HEK293T (cell line): Measurements from ENCODE around the gene SLC25A2.

ENCODE experiments used
- CTCF ChIA-PET: fragments of 350-600 bp; formaldehyde crosslinking; extraction: SDS; loops from one replicate; lab custom pipeline; 2021; ENCODE audit warnings: antibody characterized with exemption, inconsistent platforms; lab: Yijun Ruan, JAX
- POLR2A ChIA-PET: fragments of 350-600 bp; formaldehyde crosslinking; extraction: SDS; loops from one replicate; lab custom pipeline; 2020; ENCODE audit warnings: antibody characterized with exemption, inconsistent platforms; lab: Yijun Ruan, JAX
- DNase-seq: peaks from one replicate; pipeline ENCODE4 v3.0.0; 2012; ENCODE audit warnings: mixed read lengths; ENCODE audit errors: extremely low spot score
- ARNT ChIP-seq: fragments of 450-650 bp; IDR thresholded peaks from 2 replicates; pipeline ENCODE4 v1.6.1; 2017; ENCODE audit warnings: mild to moderate bottlenecking
- BHLHE40 ChIP-seq: fragments of 450-650 bp; IDR thresholded peaks from 2 replicates; pipeline ENCODE4 v1.6.1; 2016; ENCODE audit warnings: mild to moderate bottlenecking, moderate library complexity, borderline replicate concordance
- CTBP1 ChIP-seq: fragments of 450-650 bp; IDR thresholded peaks from 2 replicates; pipeline ENCODE4 v1.6.1; 2016; ENCODE audit warnings: borderline replicate concordance
- ELF4 ChIP-seq: fragments of 450-650 bp; IDR thresholded peaks from 2 replicates; pipeline ENCODE4 v1.6.1; 2017; ENCODE audit warnings: antibody characterized with exemption
- FOXA1 ChIP-seq: fragments of 450-650 bp; IDR thresholded peaks from 2 replicates; pipeline ENCODE4 v1.6.1; 2016; ENCODE audit warnings: mild to moderate bottlenecking
- FOXK2 ChIP-seq: fragments of 450-650 bp; IDR thresholded peaks from 2 replicates; pipeline ENCODE4 v1.6.1; 2016; ENCODE audit warnings: mild to moderate bottlenecking
- FOXM1 ChIP-seq: fragments of 450-650 bp; IDR thresholded peaks from 2 replicates; pipeline ENCODE4 v1.6.1; 2017; ENCODE audit warnings: mild to moderate bottlenecking, borderline replicate concordance
- HDGF ChIP-seq: fragments of 450-650 bp; IDR thresholded peaks from 2 replicates; pipeline ENCODE4 v1.6.1; 2017; ENCODE audit warnings: antibody characterized with exemption, borderline replicate concordance
- L3MBTL2 ChIP-seq: fragments of 450-650 bp; conservative IDR thresholded peaks from 2 replicates; pipeline ENCODE4 v1.6.1; 2016; ENCODE audit warnings: mild to moderate bottlenecking
- LEF1 ChIP-seq: fragments of 450-650 bp; IDR thresholded peaks from 2 replicates; pipeline ENCODE4 v1.6.1; 2017; ENCODE audit warnings: mild to moderate bottlenecking, borderline replicate concordance
- NFRKB ChIP-seq: fragments of 450-650 bp; IDR thresholded peaks from 2 replicates; pipeline ENCODE4 v1.6.1; 2016; ENCODE audit warnings: mild to moderate bottlenecking, moderate library complexity
- SP1 ChIP-seq: fragments of 450-650 bp; IDR thresholded peaks from 2 replicates; pipeline ENCODE4 v1.6.1; 2017
- SUZ12 ChIP-seq: fragments of 450-650 bp; IDR thresholded peaks from 2 replicates; pipeline ENCODE4 v1.6.1; 2016; ENCODE audit warnings: mild to moderate bottlenecking
- TARDBP ChIP-seq: fragments of 450-650 bp; IDR thresholded peaks from 2 replicates; pipeline ENCODE4 v1.6.1; 2016
- ZNF384 ChIP-seq: fragments of 450-650 bp; IDR thresholded peaks from 2 replicates; pipeline ENCODE4 v1.6.1; 2016
- TF ChIP-seq, protein P1 (sequence below): fragments of 450-650 bp; IDR thresholded peaks from 2 replicates; pipeline ENCODE4 v1.6.1; 2016

The SLC25A2 gene

DNA sequence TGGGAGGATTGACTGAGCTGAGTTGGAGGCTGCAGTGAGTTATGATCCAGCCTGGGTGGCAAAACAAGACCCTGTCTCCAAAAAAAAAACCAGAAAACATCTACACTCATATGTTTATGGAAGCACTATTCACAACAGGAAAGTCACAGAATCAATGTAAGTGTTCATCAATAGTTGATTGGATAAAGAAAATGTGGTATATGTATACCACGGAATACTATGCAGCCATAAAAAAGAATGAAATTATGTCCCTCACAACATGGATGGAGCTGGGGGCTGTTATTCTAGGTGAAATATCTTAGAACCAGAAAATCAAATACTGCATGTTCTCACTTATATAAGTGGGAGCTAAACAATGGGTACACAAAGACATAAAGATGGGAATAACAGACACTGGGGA is 2.8 kb upstream of the SLC25A2 start:
- no peak for TF ChIP-seq ELF4
- no peak for TF ChIP-seq HDGF
- no peak for TF ChIP-seq TARDBP
- no peak for TF ChIP-seq L3MBTL2
- TF ChIP-seq LEF1: no peak
- TF ChIP-seq FOXA1: no peak
- TF ChIP-seq SUZ12: no peak
- no peak for TF ChIP-seq FOXK2
- TF ChIP-seq SP1: no peak
- TF ChIP-seq ZNF384: no peak
- TF ChIP-seq, protein P1, sequence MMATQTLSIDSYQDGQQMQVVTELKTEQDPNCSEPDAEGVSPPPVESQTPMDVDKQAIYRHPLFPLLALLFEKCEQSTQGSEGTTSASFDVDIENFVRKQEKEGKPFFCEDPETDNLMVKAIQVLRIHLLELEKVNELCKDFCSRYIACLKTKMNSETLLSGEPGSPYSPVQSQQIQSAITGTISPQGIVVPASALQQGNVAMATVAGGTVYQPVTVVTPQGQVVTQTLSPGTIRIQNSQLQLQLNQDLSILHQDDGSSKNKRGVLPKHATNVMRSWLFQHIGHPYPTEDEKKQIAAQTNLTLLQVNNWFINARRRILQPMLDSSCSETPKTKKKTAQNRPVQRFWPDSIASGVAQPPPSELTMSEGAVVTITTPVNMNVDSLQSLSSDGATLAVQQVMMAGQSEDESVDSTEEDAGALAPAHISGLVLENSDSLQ: no peak
- no peak for TF ChIP-seq CTBP1
- no peak for TF ChIP-seq FOXM1
- no peak for TF ChIP-seq ARNT
- no peak for TF ChIP-seq BHLHE40
- ChIA-PET CTCF (no interaction called here), POLR2A (no interaction called here)
- no peak for DNase-seq

GRCh38 chr5:141298376-141298775 is 5.5 kb downstream of the SLC25A2 start:
- no peak for DNase-seq
- TF ChIP-seq ZNF384 (no peak), L3MBTL2 (no peak), TARDBP (no peak), HDGF (no peak), CTBP1 (no peak), SUZ12 (no peak), LEF1 (no peak), ARNT (no peak), FOXK2 (no peak), NFRKB (no peak), FOXA1 (no peak), FOXM1 (no peak), BHLHE40 (no peak), SP1 (no peak), ELF4 (no peak)
- TF ChIP-seq, protein P1: no peak
- ChIA-PET POLR2A (interaction anchor here (1.0 kb wide), 1 partner anchor 22 kb away, joined by 4 read pairs; the partner anchor contains the start of gene TAF7), CTCF (no interaction called here)

- TF ChIP-seq NFRKB (no peak), ARNT (no peak), BHLHE40 (no peak), L3MBTL2 (no peak), TARDBP (no peak), SUZ12 (no peak), CTBP1 (no peak), SP1 (no peak), FOXM1 (no peak), FOXA1 (no peak), ZNF384 (no peak), LEF1 (no peak)
- DNase-seq: no peak
- POLR2A ChIA-PET: no interaction called here
- CTCF ChIA-PET: no interaction called here
Observed at GRCh38 chr5:141272906-141273305, 30.9 kb downstream of the SLC25A2 start.

GRCh38 chr5:141269195-141269594 is 34.7 kb downstream of the SLC25A2 start:
- ChIA-PET POLR2A (no interaction called here), CTCF (no interaction called here)

DNA sequence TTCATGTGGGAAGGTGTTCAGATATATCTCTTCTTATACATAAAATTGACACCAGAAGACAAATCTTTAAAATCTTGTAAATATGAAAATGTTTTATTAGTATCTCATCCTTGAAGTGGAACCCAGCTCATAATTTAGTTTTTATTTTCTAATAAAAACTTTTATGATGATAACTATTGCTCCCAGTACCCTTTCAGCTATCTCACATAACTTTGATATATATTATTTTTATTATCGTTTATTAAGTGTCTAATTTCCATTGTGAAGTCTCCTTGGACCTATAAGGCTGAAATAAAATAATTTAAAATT is 42.7 kb downstream of the SLC25A2 start:
- CTCF ChIA-PET: no interaction called here
- POLR2A ChIA-PET: no interaction called here
- TF ChIP-seq ZNF384 (no peak), FOXK2 (no peak), FOXA1 (no peak), ARNT (no peak), BHLHE40 (no peak), HDGF (no peak), L3MBTL2 (no peak), LEF1 (no peak), CTBP1 (no peak), SUZ12 (no peak), TARDBP (no peak), ELF4 (no peak), FOXM1 (no peak), SP1 (no peak), NFRKB (no peak)
- TF ChIP-seq, protein P1: no peak

More at GRCh38 chr5:141269195-141269594, 34.7 kb downstream of the SLC25A2 start:
- no peak for TF ChIP-seq L3MBTL2
- no peak for TF ChIP-seq SP1
- no peak for TF ChIP-seq FOXK2
- TF ChIP-seq, protein P1: no peak
- TF ChIP-seq FOXM1: no peak
- TF ChIP-seq ZNF384: no peak
- no peak for TF ChIP-seq NFRKB
- no peak for TF ChIP-seq FOXA1
- no peak for TF ChIP-seq TARDBP
- TF ChIP-seq SUZ12: no peak
- no peak for DNase-seq

More for the DNA sequence above, 42.7 kb downstream of the SLC25A2 start:
- DNase-seq: no peak
